ENCODE measurements around the gene ESRRA.

The ESRRA gene

GRCh38 chr11:64331569-64332371 lies 26.4 kb downstream of the ESRRA start:
- Histone ChIP-seq H3K27ac (no peak overlapping the region), H3K4me3 (no peak overlapping the region)
- no peak for TF ChIP-seq CTCF (IDR thresholded peaks at IDR 0.05)
- DNase-seq (ENCODE audit: low spot score): no peak

- DNase-seq (ENCODE audit: low spot score): no peak
- Histone ChIP-seq H3K27ac (no peak overlapping the region), H3K4me3 (no peak overlapping the region)
- no peak for TF ChIP-seq CTCF (IDR thresholded peaks at IDR 0.05)
Observed at GRCh38 chr11:64333556-64333955, 28.2 kb downstream of the ESRRA start.

GRCh38 chr11:64334764-64335735 lies 29.7 kb downstream of the ESRRA start:
- H3K27ac ChIP-seq: no peak overlapping the region
- no peak for DNase-seq (ENCODE audit: low spot score)

GRCh38 chr11:64337538-64338249 lies 32.4 kb downstream of the ESRRA start:
- no peak for DNase-seq (ENCODE audit: low spot score)
- Histone ChIP-seq H3K27ac (no peak overlapping the region), H3K4me3 (no peak overlapping the region)
- TF ChIP-seq CTCF (IDR thresholded peaks at IDR 0.05): no peak

More at GRCh38 chr11:64334764-64335735, 29.7 kb downstream of the ESRRA start:
- no peak for TF ChIP-seq CTCF (IDR thresholded peaks at IDR 0.05)
- no peak overlapping the region for H3K4me3 ChIP-seq

GRCh38 chr11:64338716-64339115 lies 33.4 kb downstream of the ESRRA start:
- TF ChIP-seq CTCF (IDR thresholded peaks at IDR 0.05): no peak
- no peak for DNase-seq (ENCODE audit: low spot score)
- no peak overlapping the region for H3K27ac ChIP-seq
- H3K4me3 ChIP-seq: no peak overlapping the region

GRCh38 chr11:64339286-64339685 lies 34.0 kb downstream of the ESRRA start:
- no peak for DNase-seq (ENCODE audit: low spot score)
- H3K27ac ChIP-seq: no peak overlapping the region
- TF ChIP-seq CTCF (IDR thresholded peaks at IDR 0.05): no peak
- no peak overlapping the region for H3K4me3 ChIP-seq
